OCI-LY1 (cell line): ENCODE data around the gene MCF2L2.
"Not testable (repeated sequence)": the region's sequence is repeated elsewhere in the genome, so short reads cannot be mapped to it uniquely, and the experiment has no call there.

Experiments used
- H2AFZ ChIP-seq: fragments of 200-600 bp; sonication (generic), shearing (Covaris generic); 2 replicates; pipeline ENCODE4 v1.6.0; 2014; ENCODE audit warnings: antibody characterized with exemption, mild to moderate bottlenecking, low read length
- H3F3A ChIP-seq: fragments of 200-600 bp; sonication (generic), shearing (Covaris generic); 2 replicates; pipeline ENCODE4 v1.6.0; 2014; ENCODE audit warnings: mild to moderate bottlenecking, antibody characterized with exemption, low read length, moderate library complexity; ENCODE audit not compliant: insufficient read depth
- H3K27ac ChIP-seq: fragments of 200-600 bp; sonication (generic); 2 replicates; pipeline ENCODE4 v1.5.1; 2014; ENCODE audit warnings: low read length, mixed run types, mild to moderate bottlenecking, low read depth; ENCODE audit not compliant: poor library complexity, severe bottlenecking
- H3K27me3 ChIP-seq: fragments of 200-600 bp; sonication (generic); 2 replicates; pipeline ENCODE4 v1.6.0; 2014; ENCODE audit warnings: antibody characterized with exemption, mild to moderate bottlenecking, low read length, moderate library complexity; ENCODE audit not compliant: insufficient read depth
- H3K36me3 ChIP-seq: fragments of 200-600 bp; sonication (generic); 2 replicates; pipeline ENCODE4 v1.6.1; 2014; ENCODE audit warnings: mild to moderate bottlenecking, antibody characterized with exemption, low read length, moderate library complexity, mixed read lengths; ENCODE audit not compliant: insufficient read depth
- H3K4me1 ChIP-seq: fragments of 200-600 bp; sonication (generic); 2 replicates; pipeline ENCODE4 v1.5.1; 2014; ENCODE audit warnings: mild to moderate bottlenecking, low read length, moderate library complexity; ENCODE audit not compliant: insufficient read depth, severe bottlenecking
- H3K4me2 ChIP-seq: fragments of 200-600 bp; sonication (generic), shearing (Covaris generic); 2 replicates; pipeline ENCODE4 v1.6.1; 2014; ENCODE audit warnings: low read length
- H3K4me3 ChIP-seq: fragments of 200-600 bp; sonication (generic); 2 replicates; pipeline ENCODE4 v1.5.1; 2014; ENCODE audit warnings: low read length, low read depth, mild to moderate bottlenecking, mixed read lengths; ENCODE audit not compliant: poor library complexity, severe bottlenecking
- H3K79me2 ChIP-seq: fragments of 200-600 bp; shearing (Covaris generic); 2 replicates; pipeline ENCODE4 v1.6.1; 2016; ENCODE audit warnings: mixed run types, low read length, mixed read lengths; ENCODE audit not compliant: insufficient read depth
- H3K9ac ChIP-seq: fragments of 200-600 bp; sonication (generic), shearing (Covaris generic); 2 replicates; pipeline ENCODE4 v1.6.1; 2014; ENCODE audit warnings: mild to moderate bottlenecking, low read length, mixed read lengths
- H3K9me2 ChIP-seq: fragments of 200-600 bp; sonication (generic), shearing (Covaris generic); 2 replicates; pipeline ENCODE4 v1.6.1; 2014; ENCODE audit warnings: low read depth, mild to moderate bottlenecking, low read length, mixed read lengths
- H3K9me3 ChIP-seq: fragments of 200-600 bp; shearing (Covaris generic); 2 replicates; pipeline ENCODE4 v1.6.1; 2014; ENCODE audit warnings: low read length, mixed read lengths
- H4K20me1 ChIP-seq: fragments of 200-600 bp; sonication (generic), shearing (Covaris generic); 2 replicates; pipeline ENCODE4 v1.6.0; 2016; ENCODE audit warnings: mild to moderate bottlenecking, low read length; ENCODE audit not compliant: insufficient read depth
- EZH2 ChIP-seq: fragments of 200-600 bp; sonication (generic), shearing (Covaris generic); IDR thresholded peaks from 2 replicates; pipeline ENCODE4 v1.8.0; 2017; ENCODE audit warnings: borderline replicate concordance, mixed run types, mild to moderate bottlenecking, antibody characterized with exemption, low read length, moderate library complexity, mixed read lengths
- TF ChIP-seq, protein P1 (sequence below): fragments of 200-600 bp; sonication (generic), shearing (Covaris generic); IDR thresholded peaks from 2 replicates; pipeline ENCODE4 v1.5.1; 2017; ENCODE audit warnings: mild to moderate bottlenecking, antibody characterized with exemption, low read length, moderate library complexity, mixed read lengths

The MCF2L2 gene

DNA sequence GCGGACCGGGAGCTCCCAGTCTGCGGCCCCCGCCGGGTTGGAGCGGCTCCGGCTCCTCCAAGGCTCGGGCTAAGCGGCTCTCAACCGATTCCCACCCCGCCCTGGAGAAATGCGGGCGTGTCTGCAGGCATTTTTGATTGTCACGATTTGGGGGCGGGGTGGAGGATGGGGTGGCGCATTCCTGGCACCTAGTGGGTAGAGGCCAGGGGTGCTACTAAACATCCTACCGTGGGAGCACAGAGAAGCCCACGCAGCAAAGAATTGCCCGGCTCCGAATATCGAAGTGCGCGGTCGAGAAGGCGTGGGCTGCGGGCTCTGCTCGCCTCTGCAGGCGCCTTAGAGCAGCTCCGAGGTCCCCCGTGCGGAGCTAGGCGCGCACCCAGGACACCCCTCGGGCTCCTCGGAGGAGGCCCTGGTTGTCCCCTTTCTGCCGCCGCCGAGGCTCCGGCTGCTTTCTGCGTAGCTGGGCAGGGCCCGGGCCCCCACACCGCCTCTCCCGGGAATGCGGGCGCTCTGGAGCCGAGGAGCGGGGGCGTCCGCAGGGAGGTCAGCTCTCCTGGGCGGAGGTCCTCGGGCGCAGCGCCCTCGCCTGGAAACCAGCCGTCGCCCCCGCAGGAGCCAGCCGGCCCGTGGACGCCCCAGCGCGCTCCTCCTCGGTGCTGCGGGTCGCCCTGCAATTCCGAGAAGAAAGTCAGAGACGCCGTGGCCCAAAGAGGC lies 249.4 kb downstream of the MCF2L2 start:
- Histone ChIP-seq H3K79me2 (no peaks in the 10 kb centered on the region), H3K27me3 (no peaks in the 10 kb centered on the region), H4K20me1 (no peaks in the 10 kb centered on the region), H3K9me3 (no peaks in the 10 kb centered on the region), H3K27ac (no peak overlapping the region), H3K4me2 (no peak overlapping the region), H3K36me3 (no peaks in the 10 kb centered on the region), H3F3A (no peaks in the 10 kb centered on the region), H3K4me1 (no peaks in the 10 kb centered on the region), H3K4me3 (no peak overlapping the region), H2AFZ (no peak overlapping the region), H3K9ac (no peak overlapping the region), H3K9me2 (no peaks in the 10 kb centered on the region)
- no peak for TF ChIP-seq EZH2
- TF ChIP-seq, protein P1, sequence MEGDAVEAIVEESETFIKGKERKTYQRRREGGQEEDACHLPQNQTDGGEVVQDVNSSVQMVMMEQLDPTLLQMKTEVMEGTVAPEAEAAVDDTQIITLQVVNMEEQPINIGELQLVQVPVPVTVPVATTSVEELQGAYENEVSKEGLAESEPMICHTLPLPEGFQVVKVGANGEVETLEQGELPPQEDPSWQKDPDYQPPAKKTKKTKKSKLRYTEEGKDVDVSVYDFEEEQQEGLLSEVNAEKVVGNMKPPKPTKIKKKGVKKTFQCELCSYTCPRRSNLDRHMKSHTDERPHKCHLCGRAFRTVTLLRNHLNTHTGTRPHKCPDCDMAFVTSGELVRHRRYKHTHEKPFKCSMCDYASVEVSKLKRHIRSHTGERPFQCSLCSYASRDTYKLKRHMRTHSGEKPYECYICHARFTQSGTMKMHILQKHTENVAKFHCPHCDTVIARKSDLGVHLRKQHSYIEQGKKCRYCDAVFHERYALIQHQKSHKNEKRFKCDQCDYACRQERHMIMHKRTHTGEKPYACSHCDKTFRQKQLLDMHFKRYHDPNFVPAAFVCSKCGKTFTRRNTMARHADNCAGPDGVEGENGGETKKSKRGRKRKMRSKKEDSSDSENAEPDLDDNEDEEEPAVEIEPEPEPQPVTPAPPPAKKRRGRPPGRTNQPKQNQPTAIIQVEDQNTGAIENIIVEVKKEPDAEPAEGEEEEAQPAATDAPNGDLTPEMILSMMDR = no peak

DNA sequence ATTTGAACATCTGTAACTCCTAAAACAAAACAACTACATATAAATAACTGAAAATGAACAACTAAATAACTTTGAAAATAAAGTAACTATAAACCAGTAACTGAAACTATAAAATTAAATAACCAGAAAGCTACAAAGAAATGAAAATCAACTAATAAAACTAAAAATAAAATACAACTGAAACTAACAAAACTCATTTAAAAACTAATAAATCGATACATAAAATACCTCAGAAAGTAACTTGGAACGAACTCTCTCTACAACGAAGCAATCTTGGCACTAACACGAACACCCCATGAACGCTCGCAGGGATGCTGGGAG lies 249.9 kb downstream of the MCF2L2 start:
- Histone ChIP-seq H3K9ac (no peak overlapping the region), H3K27me3 (no peaks in the 10 kb centered on the region), H3F3A (no peaks in the 10 kb centered on the region), H3K4me3 (no peak overlapping the region), H3K4me1 (no peaks in the 10 kb centered on the region), H3K27ac (no peak overlapping the region), H3K4me2 (no peak overlapping the region), H2AFZ (no peak overlapping the region), H3K9me2 (no peaks in the 10 kb centered on the region), H3K9me3 (no peaks in the 10 kb centered on the region), H4K20me1 (no peaks in the 10 kb centered on the region), H3K79me2 (no peaks in the 10 kb centered on the region), H3K36me3 (no peaks in the 10 kb centered on the region)
- TF ChIP-seq EZH2 = no peak
- TF ChIP-seq, protein P1 = no peak

DNA sequence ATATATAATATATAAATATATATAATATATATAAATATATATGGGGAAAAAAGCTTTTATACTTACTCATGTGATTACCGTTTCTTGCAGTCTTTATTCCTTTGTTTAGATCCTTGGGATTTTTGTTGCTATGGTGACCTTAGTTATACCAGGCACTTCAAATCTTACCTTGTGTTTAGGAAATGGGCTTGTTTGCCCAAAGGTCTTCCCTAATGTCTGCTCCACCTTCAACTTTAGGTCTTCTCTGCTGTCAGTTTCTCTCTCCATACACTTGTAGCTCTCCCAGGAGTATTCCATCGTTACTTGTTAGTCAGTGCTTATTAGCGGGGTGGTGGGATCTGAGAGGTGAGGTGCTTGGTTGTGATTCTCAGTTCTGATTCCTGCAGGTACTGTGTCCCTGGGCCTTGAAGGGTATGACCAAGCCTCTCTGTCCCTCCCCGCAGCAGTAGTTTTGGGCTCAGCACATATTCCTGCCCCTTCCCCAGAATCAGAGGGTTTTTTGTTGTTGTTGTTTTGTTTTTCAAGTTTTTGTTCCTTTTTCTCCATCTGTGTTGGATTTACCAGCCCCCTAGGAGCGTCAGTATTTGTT lies 256.3 kb downstream of the MCF2L2 start:
- Histone ChIP-seq H3K4me1 (no peaks in the 10 kb centered on the region), H3K36me3 (no peaks in the 10 kb centered on the region), H2AFZ (no peak overlapping the region), H3K27ac (no peak overlapping the region), H3K79me2 (no peaks in the 10 kb centered on the region), H3K27me3 (no peaks in the 10 kb centered on the region; the same call in 1 of the 2 replicates), H3K9me2 (no peaks in the 10 kb centered on the region), H3K9ac (no peak overlapping the region), H3K9me3 (no peaks in the 10 kb centered on the region), H4K20me1 (no peaks in the 10 kb centered on the region), H3K4me2 (no peak overlapping the region), H3K4me3 (no peak overlapping the region), H3F3A (no peaks in the 10 kb centered on the region)
- TF ChIP-seq, protein P1 = no peak

DNA sequence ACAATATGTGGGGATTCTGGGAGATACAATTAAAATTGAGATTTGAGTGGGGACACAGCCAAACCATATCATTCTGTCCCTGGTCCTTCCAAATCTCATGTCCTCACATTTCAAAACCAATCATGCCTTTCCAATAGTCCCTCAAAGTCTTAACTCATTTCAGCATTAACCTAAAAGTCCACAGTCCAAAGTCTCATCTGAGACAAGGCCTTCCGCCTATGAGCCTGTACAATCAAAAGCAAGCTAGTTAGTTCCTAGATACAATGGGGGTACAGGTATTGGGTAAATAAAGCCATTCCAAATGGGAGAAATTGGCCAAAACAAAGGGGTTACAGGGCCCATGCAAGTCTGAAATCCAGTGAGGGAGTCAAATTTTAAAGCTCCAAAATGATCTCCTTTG lies 260.4 kb downstream of the MCF2L2 start:
- H3K4me1 ChIP-seq, H3K9ac ChIP-seq, H3K79me2 ChIP-seq, H3F3A ChIP-seq, H3K4me2 ChIP-seq, H3K9me3 ChIP-seq, H2AFZ ChIP-seq, H3K9me2 ChIP-seq, H3K4me3 ChIP-seq, H4K20me1 ChIP-seq, H3K27ac ChIP-seq, H3K36me3 ChIP-seq, H3K27me3 ChIP-seq: not testable (repeated sequence)
